Adipose tissue (tissue), 3 donors: ENCODE measurements around the gene PIP4K2B. TPM values are rescaled to one million over a fixed set of nuclear protein-coding genes. Genes with fewer than 3 reads are reported as not detected.

Experiments
- H3K27ac ChIP-seq: one replicate; pipeline ENCODE4 v1.5.1; 2013; ENCODE audit warnings: low read depth, low read length
- WGBS, 3 donors: extraction: QIAGEN DNeasy Blood & Tissue Kit; methylation state at CpG; one replicate each; pipeline ENCODE4 v1.1.7; 2013; 5-methylcytosine and 5-hydroxymethylcytosine counted together
- polyA plus RNA-seq, 3 donors: library from polyadenylated mRNA; stranded (reverse); fragments of 200-250 nt; gene quantifications; one replicate each; pipeline ENCODE4 v1.2.3, GENCODE V29; 2013
- donor health status: healthy with polysubstance abuse.
- donor health status: Bipolar disorder and iron deficiency.
- donor health status: healthy.

PIP4K2B gene
- polyA plus RNA-seq, 3 donors, result 10.0 to 27.3 (median 18.8) TPM

- WGBS, 3 donors, result 1% methylated on average over 25 to 47 of the region's 47 CpGs
- peak within 1 kb of the TSS; percentile 84 for H3K27ac ChIP-seq
Measured at GRCh38 chr17:38748149-38748891, 51.0 kb downstream of the PIP4K2B start, which contains the start of gene PCGF2. Gene PCGF2, minus strand, starts transcription at chr17:38748336. Its CDS starts 7,934 bp downstream, at chr17:38740402.

- WGBS, 3 donors, result 0 to 1% (median 0%) methylated on average over 50 to 60 of the region's 64 CpGs
- no peak overlapping the region for H3K27ac ChIP-seq
Measured at GRCh38 chr17:38747463-38748148, 51.8 kb downstream of the PIP4K2B start.

GRCh38 chr17:38746849-38747462, 52.4 kb downstream of the PIP4K2B start:
- H3K27ac ChIP-seq, result no peak overlapping the region
- 4 to 6% (median 5%) methylated on average over 19 to 21 of the region's 21 CpGs for whole genome bisulfite sequencing, 3 donors

DNA sequence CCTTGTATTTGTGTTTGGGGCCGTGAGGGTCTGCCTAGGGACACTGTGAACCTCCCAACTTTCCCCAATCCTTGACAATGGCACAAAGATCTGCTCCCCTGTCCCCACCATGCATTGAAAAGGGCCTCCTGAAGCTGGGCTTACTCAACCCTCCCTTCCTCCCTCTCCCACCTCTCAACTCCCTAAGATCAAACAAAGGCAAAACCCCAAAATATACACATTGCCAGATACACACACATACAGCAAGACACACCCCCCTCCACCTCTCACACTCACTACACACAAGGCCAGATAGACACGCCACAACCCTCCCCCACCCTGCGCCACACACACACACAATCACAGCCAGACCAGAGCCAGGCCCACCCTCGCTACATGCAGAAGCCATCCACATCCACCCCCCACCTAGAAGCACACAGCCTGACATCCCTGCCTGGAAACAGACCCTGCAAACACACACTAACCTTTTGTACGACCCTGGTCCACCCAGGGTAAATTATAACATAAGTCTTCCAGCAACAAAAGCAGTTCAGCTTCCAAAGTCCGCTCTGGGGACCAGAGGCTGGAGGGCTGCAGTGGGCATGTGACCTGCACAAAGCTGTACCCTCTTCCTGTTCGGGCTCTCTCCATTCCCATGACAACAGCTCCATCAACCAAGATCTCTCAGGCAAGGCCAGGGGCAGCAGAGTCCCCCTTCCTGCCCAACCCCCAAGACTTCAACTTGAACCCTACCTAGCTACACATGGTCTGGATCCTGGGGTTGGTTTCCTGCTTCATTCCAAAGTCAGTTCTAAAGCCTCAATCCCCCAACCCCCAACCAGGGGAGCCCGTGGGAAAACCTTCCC, 53.1 kb downstream of the PIP4K2B start:
- WGBS, 3 donors, result 41 to 59% (median 55%) methylated on average over 8 of the region's 8 CpGs
- H3K27ac ChIP-seq, result no peak overlapping the region

DNA sequence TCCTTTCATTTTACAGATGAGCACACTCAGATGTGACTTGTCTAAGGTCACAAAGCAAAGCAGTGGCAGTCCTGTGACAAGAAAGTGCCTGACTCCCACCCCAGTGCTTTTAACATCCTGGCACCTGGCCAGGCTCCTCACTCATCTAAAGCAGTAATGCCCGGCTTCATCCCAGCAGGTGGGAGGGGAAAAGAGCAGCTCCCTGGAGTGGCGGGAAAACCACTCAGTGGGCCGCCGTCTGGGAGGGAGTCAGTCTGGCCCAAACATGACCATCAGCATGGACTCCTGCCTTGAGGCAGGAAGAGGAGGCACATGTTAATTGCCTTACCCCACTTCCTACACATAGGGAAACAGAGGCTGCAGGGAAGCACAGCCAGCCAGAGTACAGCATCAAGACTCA, 53.8 kb downstream of the PIP4K2B start:
- WGBS, 3 donors, result 36 to 55% (median 41%) methylated on average over 4 of the region's 4 CpGs
- no peak overlapping the region for H3K27ac ChIP-seq

DNA sequence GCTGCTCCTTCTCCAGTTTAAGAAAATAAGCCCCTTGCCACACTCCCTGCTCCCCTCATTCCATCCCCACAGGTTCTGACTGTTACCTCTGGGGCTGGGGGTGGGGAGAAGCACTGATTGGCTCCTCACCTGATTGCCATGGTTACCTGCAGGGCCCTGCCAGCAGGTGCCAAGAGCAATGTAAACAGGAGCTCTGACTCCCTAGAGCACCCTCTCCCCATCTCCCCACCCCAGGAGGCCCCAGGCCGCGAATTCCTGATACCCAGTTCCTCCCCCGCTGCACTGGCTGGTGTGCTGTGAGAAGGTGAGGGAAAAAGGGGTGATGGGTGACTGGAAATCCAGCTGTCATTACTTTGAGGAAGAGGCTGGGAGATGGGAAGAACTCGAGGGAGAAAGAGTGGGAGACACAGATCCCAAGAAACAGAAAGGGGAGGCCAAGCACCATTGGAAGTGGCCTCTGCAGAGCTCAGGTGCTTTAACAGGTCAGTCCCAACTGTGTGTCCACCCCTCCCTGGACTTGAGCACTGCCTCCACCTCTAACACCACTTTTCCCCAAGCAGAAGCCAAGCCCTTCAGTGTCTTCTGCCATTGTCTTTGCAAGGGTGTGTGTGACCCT, 55.7 kb downstream of the PIP4K2B start:
- H3K27ac ChIP-seq, result no peak overlapping the region
- WGBS, 3 donors, result 46 to 83% (median 73%) methylated on average over 4 of the region's 4 CpGs

DNA sequence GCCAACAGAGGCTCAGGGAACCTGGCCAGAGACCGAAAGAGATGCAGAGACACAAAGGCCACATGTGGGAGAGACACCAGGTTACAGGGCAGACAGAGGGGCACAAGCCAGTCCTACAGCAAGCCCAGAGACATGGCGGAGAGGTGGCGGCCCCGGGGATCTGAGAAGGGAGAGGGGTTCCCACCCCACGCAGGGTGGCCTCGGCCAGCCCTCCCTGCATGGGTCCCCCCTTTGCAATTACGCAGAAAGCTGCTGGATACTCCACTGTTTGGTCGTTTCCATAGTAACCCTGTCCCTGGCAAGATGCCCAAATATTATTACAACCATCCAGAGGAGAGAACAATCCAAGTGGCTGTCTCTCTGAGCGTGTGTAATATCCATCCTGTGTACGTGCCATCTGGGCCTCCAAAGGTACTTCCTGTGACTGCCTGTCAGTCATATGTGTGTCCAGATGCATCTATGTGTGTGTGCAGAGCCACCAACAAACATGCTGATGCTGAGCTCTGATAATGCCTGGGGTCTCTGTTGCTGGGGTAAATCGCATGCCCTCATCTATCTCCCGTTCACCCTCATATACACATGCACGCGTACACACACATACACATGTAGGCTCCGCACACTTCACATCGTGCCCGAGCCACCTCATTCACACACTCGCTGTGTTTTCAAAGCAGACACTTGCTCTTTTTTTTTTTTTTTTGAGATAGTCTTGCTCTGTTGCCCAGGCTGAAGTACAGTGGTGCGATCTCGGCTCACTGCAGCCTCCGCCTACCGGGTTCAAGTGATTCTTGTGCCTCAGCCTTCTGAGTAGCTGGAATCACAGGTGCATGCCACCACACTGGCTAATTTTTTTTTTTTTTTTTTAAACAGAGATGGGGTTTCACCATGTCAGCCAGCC, 56.7 kb downstream of the PIP4K2B start:
- 33 to 53% (median 50%) methylated on average over 22 of the region's 22 CpGs for WGBS, 3 donors
- peak overlapping the region; percentile 56 for H3K27ac ChIP-seq

GRCh38 chr17:38741921-38742410, 57.4 kb downstream of the PIP4K2B start:
- H3K27ac ChIP-seq, result peak overlapping the region; percentile 56
- WGBS, 3 donors, result 13 to 47% (median 43%) methylated on average over 7 of the region's 7 CpGs

DNA sequence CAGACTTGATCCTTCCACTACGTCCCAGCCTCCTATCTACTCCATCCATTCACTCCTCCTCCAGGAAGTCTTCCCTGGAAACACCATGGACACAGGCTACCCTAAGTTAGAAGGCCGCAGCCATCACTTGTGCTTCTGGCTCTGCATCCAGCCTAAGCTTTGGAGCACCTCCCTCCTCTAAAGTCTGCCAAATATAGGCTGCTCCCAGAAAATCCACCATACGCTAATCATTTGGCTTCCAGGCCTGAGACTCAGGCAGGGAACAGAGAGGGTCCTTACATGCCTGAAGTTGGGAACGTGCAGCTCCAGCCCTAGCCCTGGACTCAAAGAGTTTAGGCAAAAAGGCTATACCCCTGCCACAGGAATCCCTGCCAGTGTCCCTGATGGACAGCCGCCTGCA, 57.9 kb downstream of the PIP4K2B start:
- WGBS, 3 donors, result 39 to 75% (median 69%) methylated on average over 5 of the region's 5 CpGs
- no peak overlapping the region for H3K27ac ChIP-seq

DNA sequence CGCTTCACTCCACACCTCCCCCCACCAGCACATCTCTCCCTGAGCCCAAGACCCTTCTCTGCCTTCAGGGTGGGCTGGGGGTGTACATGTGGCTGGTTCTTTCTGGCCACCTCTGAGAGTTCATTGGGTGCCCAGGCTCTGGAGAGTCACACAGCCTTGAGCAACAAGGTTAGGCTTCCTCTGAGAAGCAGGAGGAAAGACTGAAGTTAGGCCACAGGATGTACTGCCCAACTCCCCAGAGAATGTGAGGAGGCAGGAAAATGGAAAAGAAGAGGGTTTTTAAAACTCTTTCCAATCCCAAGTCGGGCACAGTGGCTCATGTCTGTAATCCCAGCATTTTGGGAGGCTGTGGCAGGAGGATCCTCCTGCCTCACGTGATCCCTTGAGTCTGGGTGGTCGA, 58.5 kb downstream of the PIP4K2B start:
- no peak overlapping the region for H3K27ac ChIP-seq
- WGBS, 3 donors, result 72 to 75% (median 74%) methylated on average over 4 of the region's 4 CpGs

GRCh38 chr17:38740044-38740443, 59.3 kb downstream of the PIP4K2B start:
- H3K27ac ChIP-seq, result no peak overlapping the region
- WGBS, 3 donors, result 82 to 93% (median 90%) methylated on average over 16 to 19 of the region's 19 CpGs

DNA sequence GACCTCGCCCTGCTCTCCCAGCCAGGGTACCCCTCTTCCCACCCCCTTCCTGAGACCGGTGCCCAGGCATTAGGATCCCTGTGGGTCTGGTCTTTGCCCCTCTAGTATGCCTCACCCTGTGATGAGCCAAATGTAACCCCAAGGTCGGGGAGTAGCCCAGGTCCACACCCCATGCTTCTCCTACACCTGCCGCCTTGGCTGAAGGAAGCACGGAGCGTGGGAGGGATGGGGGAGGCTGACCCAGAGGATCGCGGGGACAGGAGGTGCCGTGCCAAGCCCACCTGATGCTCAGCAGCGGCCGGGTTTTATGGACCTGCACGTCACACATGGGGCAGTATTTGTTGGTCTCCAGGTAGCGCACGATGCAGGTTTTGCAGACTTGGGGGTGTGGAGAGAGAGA, 60.1 kb downstream of the PIP4K2B start:
- 78 to 89% (median 85%) methylated on average over 14 of the region's 14 CpGs for WGBS, 3 donors
- H3K27ac ChIP-seq, result no peak overlapping the region

DNA sequence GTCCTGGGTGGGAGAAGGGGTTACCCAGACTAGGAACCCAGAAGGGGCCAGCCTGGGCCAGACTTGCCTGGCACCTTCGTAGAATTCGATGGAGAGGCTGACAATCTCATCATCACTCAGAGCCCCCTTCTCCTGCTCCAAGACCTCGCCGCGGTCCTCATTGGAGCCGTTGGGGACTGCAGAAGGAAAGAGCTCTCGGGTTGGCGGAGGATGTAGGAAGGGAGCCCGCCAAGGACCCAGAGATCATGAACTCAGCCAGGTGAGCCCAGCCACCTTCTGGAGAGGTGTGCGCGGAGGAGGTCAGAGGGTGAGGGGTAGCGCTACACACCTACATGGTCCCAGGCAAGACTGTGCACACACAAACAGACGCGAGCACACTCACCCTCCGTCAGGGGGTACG, 60.7 kb downstream of the PIP4K2B start:
- 93 to 96% (median 94%) methylated on average over 16 of the region's 16 CpGs for WGBS, 3 donors
- H3K27ac ChIP-seq, result no peak overlapping the region

DNA sequence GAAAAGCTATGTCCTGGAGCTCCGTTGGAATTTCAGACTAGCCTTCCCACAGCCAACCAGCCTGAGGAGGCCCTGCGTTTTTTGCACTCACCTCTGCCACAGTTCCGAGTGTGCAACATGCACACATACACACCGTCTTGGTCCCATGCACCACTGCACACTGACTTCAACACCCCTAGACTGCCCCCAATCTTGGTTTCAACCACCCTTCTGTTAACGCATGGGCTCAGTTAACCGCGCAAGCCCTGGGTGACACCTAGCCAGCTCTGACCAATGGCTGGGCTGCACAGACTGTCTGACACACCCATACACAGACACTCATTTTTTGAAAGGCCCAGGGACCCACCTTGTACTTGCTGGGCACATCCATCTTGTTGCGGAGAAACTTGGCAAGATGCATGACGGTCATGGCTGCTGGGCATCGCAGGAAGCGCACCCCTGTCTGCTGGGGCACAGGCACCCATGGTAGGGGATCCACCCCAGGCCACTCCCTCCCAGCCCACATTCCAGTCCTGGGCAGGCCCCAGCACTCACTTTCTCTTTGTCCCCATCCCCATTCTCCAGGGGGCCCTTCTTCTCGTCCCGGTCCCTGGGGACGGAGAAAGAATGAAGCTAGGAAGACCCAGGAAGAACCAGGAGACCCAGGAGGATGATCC, 61.2 kb downstream of the PIP4K2B start:
- no peak overlapping the region for H3K27ac ChIP-seq
- 87 to 92% (median 90%) methylated on average over 14 of the region's 14 CpGs for WGBS, 3 donors

GRCh38 chr17:38735161-38735997, 64.0 kb downstream of the PIP4K2B start:
- WGBS, 3 donors, result 42 to 53% (median 42%) methylated on average over 22 to 23 of the region's 23 CpGs
- H3K27ac ChIP-seq, result no peak overlapping the region
